Effector memory CD8-positive, alpha-beta T cell (primary cell): Measurements from ENCODE around the gene ZNF8.
A peak's percentile ranks its signal among the peaks of the same experiment; 100 is the strongest.
"Not testable (repeated sequence)": the region's sequence is repeated elsewhere in the genome, so short reads cannot be mapped to it uniquely, and the experiment has no call there.

Source experiments
- ATAC-seq: fragments of 150-1000 bp; cut with Tn5 transposase; replicated peaks from 2 replicates; pipeline ENCODE4 v1.10.0; 2021; ENCODE audit warnings: mild to moderate bottlenecking, moderate library complexity
- DNase-seq, 3 experiments: peaks; one replicate each; pipeline ENCODE4 v3.0.0; 2021
- H3K27ac Mint-ChIP-seq, 2 donors: one replicate each; pipeline ENCODE4 v1.8.0; 2022; ENCODE audit warnings: mild to moderate bottlenecking in 2 of 2, mixed read lengths in 2 of 2, moderate library complexity in 2 of 2
- H3K27me3 Mint-ChIP-seq, 2 donors: one replicate each; pipeline ENCODE4 v1.8.0; 2022; ENCODE audit warnings: mixed read lengths in 2 of 2
- H3K36me3 Mint-ChIP-seq: one replicate; pipeline ENCODE4 v1.8.0; 2022; ENCODE audit warnings: mild to moderate bottlenecking, moderate library complexity, mixed read lengths; ENCODE audit not compliant: insufficient read depth
- H3K4me1 Mint-ChIP-seq, 2 donors: one replicate each; pipeline ENCODE4 v1.8.0; 2022; ENCODE audit warnings: low read depth in 2 of 2, mixed read lengths in 2 of 2
- H3K4me3 Mint-ChIP-seq, 2 donors: one replicate each; pipeline ENCODE4 v1.8.0; 2022; ENCODE audit warnings: mild to moderate bottlenecking in 2 of 2, mixed read lengths in 2 of 2, moderate library complexity in 2 of 2
- H3K9me3 Mint-ChIP-seq, 2 donors: one replicate each; pipeline ENCODE4 v1.8.0; 2022; ENCODE audit warnings: mixed read lengths in 2 of 2

The ZNF8 gene

GRCh38 chr19:58332697-58333096 lies 53.9 kb downstream of the ZNF8 start:
- peaks cover 2 to 6% of the 10 kb centered on the region in 2 donors for H3K4me1 Mint-ChIP-seq

DNA sequence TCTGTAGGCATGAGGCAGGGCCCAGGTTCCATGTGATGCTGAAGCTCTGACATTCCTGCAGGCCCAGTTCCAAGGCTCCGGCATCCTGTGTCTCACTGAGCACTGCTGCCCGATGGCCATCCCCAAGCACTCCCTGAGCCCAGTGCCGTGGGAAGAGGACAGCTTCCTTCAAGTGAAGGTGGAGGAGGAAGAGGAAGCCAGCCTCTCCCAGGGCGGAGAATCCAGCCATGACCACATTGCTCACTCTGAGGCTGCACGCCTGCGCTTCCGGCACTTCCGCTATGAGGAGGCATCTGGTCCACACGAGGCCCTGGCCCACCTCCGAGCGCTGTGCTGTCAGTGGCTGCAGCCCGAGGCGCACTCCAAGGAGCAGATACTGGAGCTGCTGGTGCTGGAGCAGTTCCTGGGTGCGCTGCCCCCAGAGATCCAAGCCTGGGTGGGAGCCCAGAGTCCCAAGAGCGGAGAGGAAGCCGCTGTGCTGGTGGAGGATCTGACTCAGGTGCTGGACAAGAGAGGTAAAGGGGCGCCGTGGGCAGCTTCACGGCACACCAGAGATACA lies 56.0 kb downstream of the ZNF8 start:
- Mint-ChIP-seq H3K4me1 (peaks cover 3 to 6% of the 10 kb centered on the region in 2 donors), H3K9me3 (no peaks in the 10 kb centered on the region), H3K36me3 (no peaks in the 10 kb centered on the region), H3K27ac (peak overlapping the region in 1 of 2 donors; percentile 38), H3K27me3 (no peaks in the 10 kb centered on the region), H3K4me3 (no peak overlapping the region)
- DNase-seq (no peak), ATAC-seq (no peak)

More at GRCh38 chr19:58332697-58333096, 53.9 kb downstream of the ZNF8 start:
- H3K4me3 Mint-ChIP-seq, result no peak overlapping the region
- no peaks in the 10 kb centered on the region for H3K9me3 Mint-ChIP-seq
- ATAC-seq (no peak), DNase-seq (no peak)
- no peak overlapping the region for H3K27ac Mint-ChIP-seq
- no peaks in the 10 kb centered on the region for H3K36me3 Mint-ChIP-seq
- H3K27me3 Mint-ChIP-seq, result no peaks in the 10 kb centered on the region

DNA sequence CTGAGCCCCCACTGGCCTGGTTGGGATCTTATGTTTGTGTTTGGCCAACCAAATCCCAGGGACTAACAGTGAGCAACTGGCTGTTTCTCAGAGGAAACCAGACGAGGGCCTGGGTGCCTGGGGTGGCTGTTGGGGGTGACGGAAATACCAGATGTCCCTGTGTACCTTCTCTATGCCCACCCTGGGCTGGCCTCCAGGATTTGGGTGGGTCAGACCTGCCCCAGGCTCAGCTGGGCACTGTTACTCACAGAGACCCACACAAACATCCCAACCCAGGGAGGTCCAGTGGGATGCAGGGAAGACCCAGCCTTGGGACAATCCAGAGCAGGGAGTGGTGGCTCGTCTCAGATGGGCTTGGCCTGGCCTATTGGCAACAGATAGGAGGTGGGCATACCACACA lies 56.9 kb downstream of the ZNF8 start:
- DNase-seq, result no peak
- Mint-ChIP-seq H3K4me1 (peaks cover 6 to 7% of the 10 kb centered on the region in 2 donors), H3K27me3 (no peaks in the 10 kb centered on the region), H3K36me3 (no peaks in the 10 kb centered on the region), H3K4me3 (no peak overlapping the region), H3K9me3 (no peaks in the 10 kb centered on the region), H3K27ac (no peak overlapping the region)
- ATAC-seq, result no peak

DNA sequence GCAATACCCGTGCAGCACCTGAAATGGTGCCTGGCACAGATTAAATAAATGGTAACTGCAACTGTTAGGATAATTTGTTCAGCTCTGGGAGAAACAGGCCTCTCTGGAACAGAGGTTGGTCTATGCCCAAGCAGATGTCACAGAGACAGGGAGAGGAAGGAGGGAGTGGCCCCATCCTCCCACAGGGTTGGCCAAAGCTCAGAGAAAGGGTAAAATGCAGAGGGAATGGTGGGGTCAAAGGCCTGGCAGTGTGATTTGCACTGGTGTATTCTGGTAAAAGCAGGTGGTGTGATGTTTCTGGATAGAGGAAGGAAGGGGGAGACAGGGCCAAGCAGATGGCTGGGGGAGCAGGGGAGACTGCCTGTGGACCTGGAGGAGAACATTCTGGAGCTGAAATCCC lies 57.5 kb downstream of the ZNF8 start:
- Mint-ChIP-seq H3K4me3 (no peak overlapping the region), H3K36me3 (no peaks in the 10 kb centered on the region), H3K4me1 (peaks cover 3 to 7% of the 10 kb centered on the region in 2 donors), H3K27ac (no peak overlapping the region), H3K9me3 (no peaks in the 10 kb centered on the region), H3K27me3 (no peaks in the 10 kb centered on the region)
- ATAC-seq (no peak), DNase-seq (no peak)

DNA sequence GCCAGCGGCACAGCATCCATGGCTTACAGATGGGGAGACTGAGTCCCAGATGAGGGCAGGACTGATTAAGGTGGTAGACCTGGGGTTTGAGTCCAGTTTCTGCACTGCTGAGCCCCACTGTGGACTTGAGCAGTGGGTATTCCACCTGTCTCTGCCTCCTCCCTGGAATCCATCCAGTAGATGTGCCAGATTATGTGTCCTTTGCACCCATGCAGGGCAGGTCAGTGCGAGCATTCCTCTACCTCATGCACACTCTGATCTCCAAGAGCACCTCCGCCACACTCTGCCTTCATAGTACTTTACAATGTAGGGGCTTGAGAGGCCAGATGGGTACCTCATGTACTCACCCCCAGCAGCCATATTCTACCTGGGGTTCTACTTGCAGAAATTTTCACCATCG lies 58.1 kb downstream of the ZNF8 start:
- Mint-ChIP-seq H3K36me3 (no peaks in the 10 kb centered on the region), H3K9me3 (no peaks in the 10 kb centered on the region), H3K27me3 (no peaks in the 10 kb centered on the region), H3K27ac (no peak overlapping the region), H3K4me3 (no peak overlapping the region), H3K4me1 (peaks cover 3 to 7% of the 10 kb centered on the region in 2 donors)
- ATAC-seq (no peak), DNase-seq (no peak)

DNA sequence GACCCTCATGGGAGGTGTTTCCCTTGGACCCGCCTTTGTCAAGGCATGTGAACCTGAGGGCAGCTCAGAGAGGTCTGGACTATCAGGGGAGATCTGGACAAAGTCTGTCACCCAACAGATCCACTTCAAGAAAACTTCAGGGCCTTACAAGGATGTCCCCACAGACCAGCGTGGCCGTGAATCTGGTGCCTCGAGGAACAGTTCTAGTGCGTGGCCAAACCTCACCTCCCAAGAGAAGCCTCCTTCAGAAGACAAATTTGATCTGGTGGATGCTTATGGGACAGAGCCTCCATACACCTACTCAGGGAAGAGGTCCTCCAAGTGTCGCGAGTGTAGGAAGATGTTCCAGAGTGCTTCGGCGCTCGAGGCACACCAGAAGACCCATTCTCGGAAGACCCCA lies 59.6 kb downstream of the ZNF8 start:
- DNase-seq, result no peak
- ATAC-seq, result no peak
- Mint-ChIP-seq H3K36me3 (peaks cover 2% of the 10 kb centered on the region), H3K27me3 (no peaks in the 10 kb centered on the region), H3K27ac (no peak overlapping the region), H3K9me3 (no peaks in the 10 kb centered on the region), H3K4me1 (peaks cover 3 to 7% of the 10 kb centered on the region in 2 donors), H3K4me3 (no peak overlapping the region)

GRCh38 chr19:58338825-58339558 lies 60.2 kb downstream of the ZNF8 start:
- no peak for DNase-seq
- H3K27me3 Mint-ChIP-seq, result no peaks in the 10 kb centered on the region
- H3K4me1 Mint-ChIP-seq, result peaks cover 3 to 7% of the 10 kb centered on the region in 2 donors
- no peaks in the 10 kb centered on the region for H3K9me3 Mint-ChIP-seq
- H3K36me3 Mint-ChIP-seq, result peaks cover 2% of the 10 kb centered on the region
- no peak overlapping the region for H3K4me3 Mint-ChIP-seq
- no peak overlapping the region for H3K27ac Mint-ChIP-seq
- no peak for ATAC-seq

DNA sequence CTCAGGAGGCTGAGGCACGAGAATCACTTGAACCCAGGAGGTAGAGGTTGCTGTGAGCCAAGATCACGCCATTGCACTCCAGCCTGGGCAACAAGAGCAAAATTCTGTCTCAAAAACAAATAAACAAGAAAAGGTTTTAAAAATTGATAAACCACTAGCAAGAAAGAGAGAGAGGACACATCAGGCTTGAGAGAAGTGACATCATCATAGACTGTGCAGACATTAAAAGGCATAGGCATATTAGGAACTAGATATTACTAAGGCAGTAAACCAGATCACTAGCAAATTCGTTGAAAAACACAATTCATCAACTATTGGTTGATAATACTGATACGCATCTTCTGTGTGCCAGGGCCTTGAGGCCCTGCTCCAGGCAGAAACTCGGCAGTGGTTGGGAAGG lies 66.8 kb downstream of the ZNF8 start:
- ATAC-seq (no peak), DNase-seq (no peak)
- peaks cover 0 to 2% of the 10 kb centered on the region in 2 donors for H3K9me3 Mint-ChIP-seq
- peaks cover 9 to 29% of the 10 kb centered on the region in 2 donors for H3K4me1 Mint-ChIP-seq
- H3K36me3 Mint-ChIP-seq, result peaks cover 15% of the 10 kb centered on the region
- peak overlapping the region; percentile 90 for H3K4me3 Mint-ChIP-seq
- H3K27me3 Mint-ChIP-seq, result no peaks in the 10 kb centered on the region
- H3K27ac Mint-ChIP-seq, result peak overlapping the region; percentile 89 to 90

DNA sequence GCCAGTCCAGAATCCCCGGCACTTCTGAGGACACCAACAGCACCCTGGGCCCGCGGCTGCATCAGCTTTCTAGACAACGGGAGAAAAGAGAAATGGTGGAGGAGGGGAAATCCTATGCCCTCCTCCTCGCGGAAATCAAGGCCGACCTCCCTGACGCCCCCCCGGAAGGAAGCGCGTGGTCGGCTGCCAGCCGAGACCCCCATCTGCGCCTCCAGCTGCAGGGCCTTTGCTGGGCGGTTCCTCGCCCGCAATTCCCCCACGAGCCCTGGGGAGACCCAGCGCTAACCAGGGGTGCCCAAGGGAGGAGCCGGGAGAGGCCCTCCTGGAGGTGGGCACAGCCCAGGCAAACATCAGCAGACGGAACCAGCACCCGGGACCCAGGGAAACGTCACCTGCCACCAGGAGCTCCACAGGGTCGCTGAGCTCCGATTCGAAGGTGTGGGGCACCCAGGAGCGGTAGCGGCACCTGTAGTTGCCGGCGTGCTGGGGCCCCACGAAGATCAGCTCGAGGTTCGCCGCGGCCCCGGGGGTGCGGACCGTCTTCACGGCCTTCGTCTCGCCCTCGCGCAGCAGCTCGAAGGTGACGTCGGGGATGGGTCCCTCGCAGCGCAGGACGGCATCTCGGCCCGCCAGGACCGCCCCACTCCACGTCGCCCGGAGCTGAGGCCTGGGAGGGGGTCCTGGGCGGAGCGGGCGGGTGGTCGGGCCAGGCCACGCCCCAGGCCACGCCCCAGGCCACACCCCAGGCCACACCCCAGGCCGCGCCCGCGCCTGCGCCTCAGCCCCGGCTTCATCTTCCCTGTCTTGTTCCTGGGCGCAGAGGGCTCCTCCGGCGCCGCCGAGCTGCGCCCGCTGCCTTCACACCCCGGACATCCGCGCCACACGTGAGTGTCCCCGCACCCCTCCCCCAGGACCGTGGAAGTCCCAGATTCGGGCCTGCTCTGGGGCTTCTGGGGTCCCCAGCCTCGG lies 68.5 kb downstream of the ZNF8 start:
- Mint-ChIP-seq H3K27me3 (no peaks in the 10 kb centered on the region), H3K9me3 (peaks cover 0 to 2% of the 10 kb centered on the region in 2 donors), H3K27ac (peak overlapping the region; percentile 89 to 90), H3K4me3 (peak overlapping the region; percentile 90), H3K36me3 (peaks cover 15% of the 10 kb centered on the region), H3K4me1 (peaks cover 9 to 29% of the 10 kb centered on the region in 2 donors)
- DNase-seq (peak; percentile 53 to 58 (median 55)), ATAC-seq (peak; percentile 88)

GRCh38 chr19:58348080-58348479 lies 69.3 kb downstream of the ZNF8 start:
- not testable (repeated sequence) for H3K27me3 Mint-ChIP-seq, H3K9me3 Mint-ChIP-seq, ATAC-seq, DNase-seq
- Mint-ChIP-seq H3K4me3 (peak overlapping the region; percentile 90), H3K4me1 (peaks cover 10 to 29% of the 10 kb centered on the region in 2 donors), H3K36me3 (peaks cover 12% of the 10 kb centered on the region), H3K27ac (peak overlapping the region; percentile 83 to 89)

- Mint-ChIP-seq H3K36me3 (peaks cover 17% of the 10 kb centered on the region), H3K9me3 (peaks cover 0 to 2% of the 10 kb centered on the region in 2 donors), H3K4me1 (peaks cover 10 to 27% of the 10 kb centered on the region in 2 donors), H3K27ac (no peak overlapping the region), H3K27me3 (no peaks in the 10 kb centered on the region), H3K4me3 (no peak overlapping the region)
- ATAC-seq, result no peak
- DNase-seq, result no peak
These were observed 70.8 kb downstream of the ZNF8 start for GRCh38 chr19:58349590-58349989.

DNA sequence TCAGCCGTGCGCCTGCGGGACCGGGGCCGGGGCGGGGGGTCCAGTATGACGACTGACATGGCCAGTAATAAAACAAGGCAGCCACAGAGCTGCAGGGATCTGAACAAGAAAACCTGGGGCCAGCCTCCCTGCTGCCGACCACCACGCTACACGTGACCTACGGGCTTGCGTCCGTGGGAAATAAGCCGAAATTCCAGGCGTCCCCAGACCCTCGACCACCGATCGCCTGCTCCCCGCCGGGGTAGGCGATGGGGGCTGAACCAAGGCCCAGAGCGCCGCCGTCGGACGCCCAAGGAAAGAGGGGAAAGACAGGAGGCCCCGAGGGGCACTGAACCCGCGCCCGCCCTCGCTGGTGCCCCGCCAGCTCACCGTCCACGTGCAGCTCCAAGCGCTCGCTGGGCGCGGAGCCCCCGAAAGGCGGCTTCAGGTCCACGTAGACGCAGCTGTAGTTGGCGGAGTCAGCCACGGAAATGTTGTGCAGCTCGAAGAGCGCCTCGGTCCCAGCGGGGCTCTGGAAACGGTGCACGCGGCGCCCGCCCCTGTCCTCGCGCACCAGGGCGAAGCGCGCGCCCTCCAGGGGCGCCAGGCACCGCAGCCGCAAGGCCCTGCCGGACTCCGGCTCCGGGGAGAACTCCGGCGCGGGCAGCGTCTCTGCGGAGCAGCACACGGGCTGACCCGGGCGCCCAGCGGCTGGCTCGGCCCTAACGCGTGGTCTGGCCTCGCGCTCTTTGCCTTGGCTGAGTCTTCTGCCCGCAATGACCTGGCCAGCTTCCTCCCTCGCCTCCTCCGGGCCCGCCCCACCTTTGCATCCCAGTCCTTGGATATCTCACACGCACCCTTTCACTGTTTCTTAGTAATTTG lies 71.5 kb downstream of the ZNF8 start:
- H3K27me3 Mint-ChIP-seq, result no peaks in the 10 kb centered on the region
- DNase-seq (no peak), ATAC-seq (no peak)
- H3K9me3 Mint-ChIP-seq, result peaks cover 0 to 2% of the 10 kb centered on the region in 2 donors
- no peak overlapping the region for H3K4me3 Mint-ChIP-seq
- H3K4me1 Mint-ChIP-seq, result peaks cover 10 to 24% of the 10 kb centered on the region in 2 donors
- H3K27ac Mint-ChIP-seq, result no peak overlapping the region
- peaks cover 17% of the 10 kb centered on the region for H3K36me3 Mint-ChIP-seq
